Measurements from ENCODE around the gene ERGIC3. TPM values are rescaled to one million over a fixed set of nuclear protein-coding genes. Genes with fewer than 3 reads are reported as not detected.

Gene ERGIC3
- total RNA-seq (2021) (341 and 435 TPM in 2 replicates), Bru-seq, nascent RNA (percentile 85 among the genes with signal in this experiment), BruChase-seq, experiment 1, labeled RNA remaining after a 2-hour chase (percentile 92 among the genes with signal in this experiment), BruChase-seq, experiment 2, labeled RNA remaining after a 6-hour chase (percentile 92 among the genes with signal in this experiment)
- long read RNA-seq, transcript ERGIC3-202 (13 exons, 1,359 nt): major isoform, 482 of 565 reads
- long read RNA-seq, partial matches to known transcripts: 37 of 565 reads
- long read RNA-seq, other reads (novel, unspliced or antisense): 40 of 565 reads

DNA sequence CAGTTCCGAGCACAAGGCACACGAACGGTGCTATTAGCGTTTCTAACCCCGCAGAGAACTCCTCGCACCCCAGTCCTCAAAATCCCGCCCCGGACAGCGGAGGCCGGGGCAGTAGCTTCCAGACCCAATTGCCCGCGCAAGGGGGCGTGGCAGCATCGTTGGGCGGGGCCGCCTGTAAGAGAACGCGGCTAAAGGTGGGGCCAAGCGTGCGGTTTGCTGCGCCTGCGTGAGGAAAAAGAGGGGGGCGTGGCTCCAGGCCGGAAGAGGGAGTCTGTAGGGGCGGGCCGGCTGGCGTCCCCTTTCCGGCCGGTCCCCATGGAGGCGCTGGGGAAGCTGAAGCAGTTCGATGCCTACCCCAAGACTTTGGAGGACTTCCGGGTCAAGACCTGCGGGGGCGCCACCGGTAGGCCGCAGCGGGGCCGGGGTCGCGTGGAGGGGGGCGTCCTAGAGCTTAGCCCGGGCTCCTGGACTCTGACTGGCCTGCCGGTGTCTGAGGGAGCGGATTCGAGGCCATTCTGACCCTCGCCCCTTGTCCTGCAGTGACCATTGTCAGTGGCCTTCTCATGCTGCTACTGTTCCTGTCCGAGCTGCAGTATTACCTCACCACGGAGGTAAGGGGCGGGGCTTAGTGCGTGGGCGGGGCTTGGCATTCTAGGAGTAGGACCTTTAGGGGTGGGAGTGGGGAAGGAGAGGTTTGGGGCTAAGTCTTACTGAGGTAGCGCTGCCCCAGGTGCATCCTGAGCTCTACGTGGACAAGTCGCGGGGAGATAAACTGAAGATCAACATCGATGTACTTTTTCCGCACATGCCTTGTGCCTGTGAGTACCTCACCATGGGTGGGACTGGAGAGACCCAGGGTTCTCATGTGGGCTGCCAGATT lies at the start of gene ERGIC3:
TSS of gene ERGIC3 (plus strand) at position 296 of the 880 bp plus-strand sequence. CDS start at position 316, 20 bp downstream.
- POLR2A ChIA-PET (ENCODE audit: unreplicated experiment): interaction anchor here (0.5 to 1.1 kb wide), 7 partner anchors 25 to 1341 kb away, joined by 3 to 13 read pairs (median 5); partner anchors contain the start of gene RBM39
- H3K27ac ChIP-seq: peak within 1 kb of the TSS; percentile 64
- H3K27me3 ChIP-seq (ENCODE audit: insufficient read depth, low read depth): no peaks in the 10 kb centered on the region
- H4K20me1 ChIP-seq (ENCODE audit: insufficient read depth): 0 out of 2 replicates have a peak, but pooled peaks cover 3% of the 10 kb centered on the region
- H3K9me3 ChIP-seq (ENCODE audit: insufficient read depth, low read depth): no peaks in the 10 kb centered on the region
- no peak for TF ChIP-seq EZH2 (IDR thresholded peaks at IDR 0.05; ENCODE audit: low read depth)
- TF ChIP-seq, protein P1, sequence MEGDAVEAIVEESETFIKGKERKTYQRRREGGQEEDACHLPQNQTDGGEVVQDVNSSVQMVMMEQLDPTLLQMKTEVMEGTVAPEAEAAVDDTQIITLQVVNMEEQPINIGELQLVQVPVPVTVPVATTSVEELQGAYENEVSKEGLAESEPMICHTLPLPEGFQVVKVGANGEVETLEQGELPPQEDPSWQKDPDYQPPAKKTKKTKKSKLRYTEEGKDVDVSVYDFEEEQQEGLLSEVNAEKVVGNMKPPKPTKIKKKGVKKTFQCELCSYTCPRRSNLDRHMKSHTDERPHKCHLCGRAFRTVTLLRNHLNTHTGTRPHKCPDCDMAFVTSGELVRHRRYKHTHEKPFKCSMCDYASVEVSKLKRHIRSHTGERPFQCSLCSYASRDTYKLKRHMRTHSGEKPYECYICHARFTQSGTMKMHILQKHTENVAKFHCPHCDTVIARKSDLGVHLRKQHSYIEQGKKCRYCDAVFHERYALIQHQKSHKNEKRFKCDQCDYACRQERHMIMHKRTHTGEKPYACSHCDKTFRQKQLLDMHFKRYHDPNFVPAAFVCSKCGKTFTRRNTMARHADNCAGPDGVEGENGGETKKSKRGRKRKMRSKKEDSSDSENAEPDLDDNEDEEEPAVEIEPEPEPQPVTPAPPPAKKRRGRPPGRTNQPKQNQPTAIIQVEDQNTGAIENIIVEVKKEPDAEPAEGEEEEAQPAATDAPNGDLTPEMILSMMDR (conservative IDR thresholded peaks at IDR 0.05): no peak; the same call in 1 of the 2 replicates
- DNase-seq: peak; percentile 82 to 99
- intact Hi-C loops (cut with micrococcal nuclease; ENCODE audit: unreplicated experiment): no loop called here
- H3K4me1 ChIP-seq (replicated peaks; ENCODE audit: insufficient read depth): peaks cover 7% of the 10 kb centered on the region
- peak within 1 kb of the TSS; percentile 85 for H2AFZ ChIP-seq
- peak within 1 kb of the TSS; percentile 88 for H3K4me3 ChIP-seq
- H3K4me2 ChIP-seq: peak within 1 kb of the TSS; percentile 90
- CTCF ChIA-PET: interaction anchor here (0.5 kb wide), 1 partner anchor 445 kb away, joined by 3 read pairs; no protein-coding TSS in a partner anchor
- peaks cover 17% of the 10 kb centered on the region for H3K79me2 ChIP-seq (ENCODE audit: low read depth)
- no peaks in the 10 kb centered on the region for H3K9me2 ChIP-seq (ENCODE audit: insufficient read depth)
- peaks cover 10% of the 10 kb centered on the region for H3K36me3 ChIP-seq (ENCODE audit: low read depth)
- no TSS peak for BruUV-seq (replicated peaks)
- peaks cover 21% of the 10 kb centered on the region; the same call in 1 of the 2 replicates for H3F3A ChIP-seq (ENCODE audit: insufficient read depth, low read depth)

DNA sequence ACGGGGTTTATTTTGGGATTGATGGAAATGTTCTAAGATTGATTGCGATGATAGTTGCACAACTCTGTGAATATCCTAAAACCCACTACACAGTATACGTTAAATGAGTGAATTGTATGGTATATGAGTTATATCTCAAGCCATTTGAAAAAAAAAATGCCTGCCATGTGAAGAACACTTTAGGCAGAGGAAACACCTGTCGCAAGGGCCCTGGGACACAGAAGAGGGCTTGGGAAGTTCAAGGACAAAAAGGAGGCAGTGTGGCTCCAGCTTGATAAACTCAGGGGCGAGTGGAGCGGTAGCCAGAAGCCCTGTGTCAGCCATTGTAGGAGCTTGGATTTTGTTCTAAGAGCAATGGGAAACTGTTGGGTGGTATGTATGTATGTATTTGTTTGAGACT lies 49.5 kb upstream of the ERGIC3 start:
- no peak overlapping the region for H3K27ac ChIP-seq
- CTCF ChIA-PET: no interaction called here
- H4K20me1 ChIP-seq (ENCODE audit: insufficient read depth): 0 out of 2 replicates have a peak, but pooled peaks cover 3% of the 10 kb centered on the region
- H3F3A ChIP-seq (ENCODE audit: insufficient read depth, low read depth): no peaks in the 10 kb centered on the region
- no peak for TF ChIP-seq EZH2 (IDR thresholded peaks at IDR 0.05; ENCODE audit: low read depth)
- TF ChIP-seq, protein P1 (conservative IDR thresholded peaks at IDR 0.05): no peak
- H3K4me1 ChIP-seq (replicated peaks; ENCODE audit: insufficient read depth): no peaks in the 10 kb centered on the region
- no TSS peak for BruUV-seq (replicated peaks)
- H2AFZ ChIP-seq: no peak overlapping the region
- DNase-seq: no peak
- POLR2A ChIA-PET (ENCODE audit: unreplicated experiment): no interaction called here
- no peak overlapping the region for H3K4me2 ChIP-seq
- H3K9me2 ChIP-seq (ENCODE audit: insufficient read depth): no peaks in the 10 kb centered on the region
- no peaks in the 10 kb centered on the region for H3K27me3 ChIP-seq (ENCODE audit: insufficient read depth, low read depth)
- no peak overlapping the region for H3K4me3 ChIP-seq
- no peaks in the 10 kb centered on the region for H3K79me2 ChIP-seq (ENCODE audit: low read depth)
- intact Hi-C loops (cut with micrococcal nuclease; ENCODE audit: unreplicated experiment): no loop called here
- no peaks in the 10 kb centered on the region for H3K9me3 ChIP-seq (ENCODE audit: insufficient read depth, low read depth)
- peaks cover 37% of the 10 kb centered on the region for H3K36me3 ChIP-seq (ENCODE audit: low read depth)

DNA sequence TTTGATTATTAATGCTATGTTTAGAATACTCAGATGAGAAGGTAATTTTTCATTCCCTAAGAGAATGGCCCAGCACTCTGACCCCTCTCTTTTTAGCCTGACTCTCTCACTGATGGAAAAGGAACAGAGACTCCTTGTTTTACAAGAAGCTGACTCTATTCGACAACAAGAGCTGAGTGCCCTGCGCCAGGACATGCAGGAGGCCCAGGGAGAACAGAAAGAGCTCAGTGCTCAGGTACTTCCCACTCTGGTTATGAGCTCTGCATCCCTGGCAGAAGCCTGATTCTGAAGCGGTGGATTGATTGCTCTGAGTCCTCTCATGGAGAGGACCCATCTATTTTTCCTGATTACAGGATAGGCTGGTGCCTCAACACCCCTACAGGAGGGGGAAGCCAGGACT lies 45.4 kb upstream of the ERGIC3 start:
- ChIA-PET CTCF (no interaction called here), POLR2A (ENCODE audit: unreplicated experiment) (interaction anchor here (0.6 kb wide), 1 partner anchor 697 kb away, joined by 10 read pairs; no protein-coding TSS in a partner anchor)
- no peak overlapping the region for H3K4me2 ChIP-seq
- peaks cover 26% of the 10 kb centered on the region for H3K36me3 ChIP-seq (ENCODE audit: low read depth)
- no peak for DNase-seq
- TF ChIP-seq, protein P1 (conservative IDR thresholded peaks at IDR 0.05): no peak
- TF ChIP-seq EZH2 (IDR thresholded peaks at IDR 0.05; ENCODE audit: low read depth): no peak
- no peaks in the 10 kb centered on the region for H3K27me3 ChIP-seq (ENCODE audit: insufficient read depth, low read depth)
- H2AFZ ChIP-seq: no peak overlapping the region
- no peaks in the 10 kb centered on the region for H3F3A ChIP-seq (ENCODE audit: insufficient read depth, low read depth)
- no peaks in the 10 kb centered on the region for H4K20me1 ChIP-seq (ENCODE audit: insufficient read depth)
- H3K27ac ChIP-seq: no peak overlapping the region
- intact Hi-C loops (cut with micrococcal nuclease; ENCODE audit: unreplicated experiment): no loop called here
- H3K9me2 ChIP-seq (ENCODE audit: insufficient read depth): no peaks in the 10 kb centered on the region
- no peaks in the 10 kb centered on the region for H3K9me3 ChIP-seq (ENCODE audit: insufficient read depth, low read depth)
- no peak overlapping the region for H3K4me3 ChIP-seq
- BruUV-seq (replicated peaks): no TSS peak
- no peaks in the 10 kb centered on the region for H3K4me1 ChIP-seq (replicated peaks; ENCODE audit: insufficient read depth)
- H3K79me2 ChIP-seq (ENCODE audit: low read depth): no peaks in the 10 kb centered on the region

Measured in PC-9 (cell line).